Neuron (in vitro differentiated cells): ENCODE results near the gene PPP2R3A.
"Not testable (repeated sequence)": the region's sequence is repeated elsewhere in the genome, so short reads cannot be mapped to it uniquely, and the experiment has no call there.

Source experiments
- H2AFZ ChIP-seq: one replicate; pipeline ENCODE4 v1.6.1; 2013; ENCODE audit warnings: low read depth, mild to moderate bottlenecking, inconsistent platforms, low read length, moderate library complexity
- H3K27me3 ChIP-seq: one replicate; pipeline ENCODE4 v1.6.1; 2013; ENCODE audit warnings: low read length; ENCODE audit not compliant: insufficient read depth
- H3K36me3 ChIP-seq: one replicate; pipeline ENCODE4 v1.6.1; 2013; ENCODE audit warnings: low read length; ENCODE audit not compliant: insufficient read depth
- H3K4me1 ChIP-seq: one replicate; pipeline ENCODE4 v1.6.1; 2013; ENCODE audit warnings: low read length; ENCODE audit not compliant: insufficient read depth
- H3K4me3 ChIP-seq: 2 replicates; pipeline ENCODE4 v1.5.1; 2013; ENCODE audit warnings: mild to moderate bottlenecking, low read length, moderate library complexity
- H3K9me3 ChIP-seq: one replicate; pipeline ENCODE4 v1.6.1; 2013; ENCODE audit warnings: low read length

Gene PPP2R3A

DNA sequence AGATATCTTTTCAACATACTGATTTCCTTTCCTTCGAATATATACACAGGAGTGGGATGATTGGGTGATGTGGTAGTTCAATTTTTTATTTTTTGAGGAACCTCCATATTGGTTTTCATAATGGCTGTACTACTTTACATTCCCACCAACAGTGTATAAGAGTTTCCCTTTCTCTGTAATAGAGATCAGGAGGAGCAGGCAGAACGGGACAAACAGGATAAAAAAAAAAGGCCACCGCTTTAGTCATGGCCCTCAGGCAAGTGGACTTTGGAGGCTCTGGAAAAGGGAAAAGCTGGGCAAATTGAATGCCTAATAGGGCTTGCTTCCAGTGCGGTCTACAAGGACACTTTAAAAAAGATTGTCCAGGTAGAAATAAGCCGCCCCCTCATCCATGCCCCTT, 30.4 kb upstream of the PPP2R3A start:
- H3K9me3 ChIP-seq, H2AFZ ChIP-seq, H3K4me1 ChIP-seq, H3K4me3 ChIP-seq, H3K36me3 ChIP-seq, H3K27me3 ChIP-seq: not testable (repeated sequence)

DNA sequence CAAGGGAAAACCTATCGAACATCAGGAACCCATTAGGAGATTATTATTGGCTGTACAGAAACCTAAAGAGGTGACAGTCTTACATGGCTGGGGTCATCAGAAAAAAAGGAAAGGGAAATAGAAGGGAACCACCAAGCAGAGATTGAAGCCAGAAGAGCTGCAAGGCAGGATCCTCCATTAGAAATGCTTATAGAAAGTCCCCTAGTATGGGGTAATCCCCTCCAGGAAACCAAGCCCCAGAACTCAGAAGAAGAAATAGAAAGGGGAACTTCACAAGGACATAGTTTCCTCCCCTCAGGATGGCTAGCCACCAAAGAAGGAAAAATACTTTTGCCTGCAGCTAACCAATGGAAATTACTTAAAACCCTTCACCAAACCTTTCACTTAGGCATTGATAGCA, 27.8 kb upstream of the PPP2R3A start:
- not testable (repeated sequence) for H3K27me3 ChIP-seq, H2AFZ ChIP-seq, H3K4me1 ChIP-seq, H3K4me3 ChIP-seq, H3K9me3 ChIP-seq, H3K36me3 ChIP-seq

DNA sequence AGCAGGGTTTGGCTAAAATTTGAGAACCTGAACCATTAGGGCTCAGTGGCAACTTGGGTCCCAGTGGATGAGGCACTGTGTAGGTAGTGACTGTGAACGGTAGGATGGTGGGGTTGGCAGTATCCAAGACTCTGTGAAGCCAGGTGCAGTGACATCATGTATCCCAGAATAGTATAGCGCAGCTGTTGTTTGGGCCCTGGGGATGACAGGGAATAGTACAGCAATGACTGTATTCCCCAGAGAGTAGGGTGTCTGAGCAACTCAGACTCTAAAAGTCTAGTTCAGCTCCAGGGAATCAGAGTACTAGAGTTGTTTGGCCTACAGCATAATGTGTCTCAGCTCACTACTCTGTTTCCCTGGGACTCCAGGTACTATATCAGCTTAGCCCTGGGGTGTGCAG, 20.7 kb upstream of the PPP2R3A start:
- no peaks in the 10 kb centered on the region for H3K36me3 ChIP-seq
- no peak overlapping the region for H3K4me3 ChIP-seq
- H3K4me1 ChIP-seq = no peaks in the 10 kb centered on the region
- no peak overlapping the region for H2AFZ ChIP-seq
- H3K9me3 ChIP-seq = no peaks in the 10 kb centered on the region
- H3K27me3 ChIP-seq = no peaks in the 10 kb centered on the region

DNA sequence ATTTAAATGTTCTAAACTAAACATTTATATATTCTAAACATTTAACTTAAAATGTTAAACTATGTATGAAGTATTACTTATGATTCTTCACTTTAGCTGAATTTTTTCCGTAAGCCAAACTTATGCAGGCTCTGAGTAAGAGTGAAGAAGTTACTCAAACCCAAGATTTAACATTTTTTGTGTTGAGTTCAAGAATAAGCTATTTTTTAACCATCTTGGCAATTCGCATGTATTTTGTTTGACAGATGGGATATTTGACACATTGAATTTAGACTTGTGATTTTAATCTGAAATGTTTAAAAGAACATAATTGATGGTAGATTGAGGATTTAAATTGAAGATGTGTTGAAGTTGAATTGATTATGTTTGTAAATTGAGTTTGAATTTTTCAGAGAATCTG, 14.6 kb upstream of the PPP2R3A start:
- no peaks in the 10 kb centered on the region for H3K4me1 ChIP-seq
- H3K27me3 ChIP-seq = peaks cover 3% of the 10 kb centered on the region
- H3K9me3 ChIP-seq = no peaks in the 10 kb centered on the region
- no peaks in the 10 kb centered on the region for H3K36me3 ChIP-seq
- H3K4me3 ChIP-seq = no peak overlapping the region
- H2AFZ ChIP-seq = no peak overlapping the region

DNA sequence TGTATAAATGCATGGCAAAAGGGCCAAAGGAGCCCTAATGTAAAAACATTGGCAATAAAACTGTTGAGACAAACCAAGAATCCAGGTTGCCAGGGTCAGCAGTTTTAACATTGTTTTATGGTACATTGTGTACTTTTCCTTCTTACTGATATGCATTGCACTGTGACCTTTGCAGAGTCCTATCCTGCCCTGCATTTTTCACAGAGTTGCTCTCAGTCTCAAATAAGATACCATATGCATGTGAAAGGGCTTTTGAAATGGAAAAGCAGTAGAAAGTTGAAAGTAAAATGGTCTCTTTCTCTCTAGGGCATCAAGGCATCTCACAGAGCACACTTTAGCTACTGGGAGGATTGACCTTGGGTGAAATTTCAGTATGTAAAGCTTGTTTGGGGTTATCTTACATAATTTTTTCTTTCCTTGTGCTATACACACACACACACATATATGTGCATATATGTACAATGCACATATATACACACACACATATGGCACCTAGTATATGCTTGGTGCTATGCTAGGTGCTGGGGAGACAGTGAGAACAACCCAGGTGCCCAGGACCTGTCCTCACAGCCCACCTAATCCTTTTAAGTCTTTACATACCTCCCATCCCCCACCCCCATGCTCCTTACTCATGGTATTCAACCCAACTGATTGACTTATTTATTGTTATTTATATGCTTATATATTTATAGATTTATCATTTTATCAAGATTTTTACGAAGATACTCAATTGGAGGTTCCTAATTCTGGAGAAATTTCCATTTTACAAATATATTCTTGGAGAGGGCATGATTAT, 1.2 kb upstream of the PPP2R3A start:
- H3K27me3 ChIP-seq = no peaks in the 10 kb centered on the region

DNA sequence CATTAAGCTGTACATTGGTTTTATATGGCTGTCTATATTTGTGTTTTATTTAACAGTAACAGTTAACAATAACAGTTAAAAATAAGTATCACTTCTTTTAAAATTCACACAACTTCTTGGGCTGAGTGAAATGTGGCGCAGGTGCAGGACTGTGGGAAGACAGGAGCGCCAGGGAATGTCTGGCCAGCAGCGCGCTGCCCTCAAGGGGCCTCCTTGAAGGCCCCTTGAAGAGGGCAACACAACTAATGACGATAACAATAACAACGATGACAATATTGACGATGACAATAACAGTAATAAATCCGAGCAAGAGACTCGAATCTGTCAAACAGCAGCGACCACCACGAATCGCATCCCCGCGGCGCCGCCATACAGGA, 411 bp upstream of the PPP2R3A start:
- peaks cover 31% of the 10 kb centered on the region for H3K4me1 ChIP-seq
- H3K36me3 ChIP-seq = no peaks in the 10 kb centered on the region
- peaks cover 3% of the 10 kb centered on the region for H3K9me3 ChIP-seq
- H2AFZ ChIP-seq = peak overlapping the region; percentile 99
- peak overlapping the region; percentile 91 for H3K4me3 ChIP-seq
- no peaks in the 10 kb centered on the region for H3K27me3 ChIP-seq

More for the DNA sequence above, 1.2 kb upstream of the PPP2R3A start:
- H3K36me3 ChIP-seq = no peaks in the 10 kb centered on the region
- no peak overlapping the region for H2AFZ ChIP-seq
- H3K4me1 ChIP-seq = peaks cover 31% of the 10 kb centered on the region
- H3K4me3 ChIP-seq = no peak overlapping the region
- H3K9me3 ChIP-seq = peaks cover 3% of the 10 kb centered on the region

DNA sequence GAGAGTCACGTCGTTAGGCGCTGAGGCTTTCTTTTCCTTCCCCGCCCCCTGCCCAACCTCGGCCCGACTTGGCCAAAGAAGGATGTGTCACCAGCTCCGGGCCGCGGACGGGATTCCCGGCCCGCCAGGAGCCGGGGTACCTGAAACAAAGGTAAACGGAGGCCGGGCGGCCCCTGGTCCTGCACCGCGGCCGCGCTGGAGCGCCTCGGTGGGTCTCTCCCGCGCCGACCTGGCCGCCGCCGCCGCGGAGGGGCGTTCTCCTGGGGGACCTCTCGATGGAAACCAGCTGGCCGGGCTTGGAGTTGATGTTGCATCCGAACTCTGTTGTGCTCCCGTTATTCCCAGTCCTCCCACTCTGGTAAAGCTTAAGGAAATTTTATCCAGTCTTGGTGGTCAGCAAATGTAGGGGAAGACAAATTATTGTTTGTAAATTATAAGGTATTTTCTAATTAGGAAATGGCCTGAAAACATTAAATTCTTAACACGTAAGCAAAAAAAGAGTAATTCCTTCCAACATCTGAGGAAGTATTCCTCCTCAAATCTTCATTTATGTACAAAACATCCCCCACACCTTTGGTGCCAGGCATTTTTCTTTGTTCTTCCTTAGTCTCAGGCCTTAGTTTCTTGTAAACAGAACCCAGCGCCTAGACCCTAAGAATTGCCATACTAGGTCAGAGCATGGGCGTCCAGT, 888 bp downstream of the PPP2R3A start:
- H3K9me3 ChIP-seq = peaks cover 1% of the 10 kb centered on the region
- peak overlapping the region; percentile 91 for H3K4me3 ChIP-seq
- peaks cover 40% of the 10 kb centered on the region for H3K4me1 ChIP-seq
- H2AFZ ChIP-seq = peak overlapping the region; percentile 99
- H3K36me3 ChIP-seq = no peaks in the 10 kb centered on the region
- no peaks in the 10 kb centered on the region for H3K27me3 ChIP-seq

DNA sequence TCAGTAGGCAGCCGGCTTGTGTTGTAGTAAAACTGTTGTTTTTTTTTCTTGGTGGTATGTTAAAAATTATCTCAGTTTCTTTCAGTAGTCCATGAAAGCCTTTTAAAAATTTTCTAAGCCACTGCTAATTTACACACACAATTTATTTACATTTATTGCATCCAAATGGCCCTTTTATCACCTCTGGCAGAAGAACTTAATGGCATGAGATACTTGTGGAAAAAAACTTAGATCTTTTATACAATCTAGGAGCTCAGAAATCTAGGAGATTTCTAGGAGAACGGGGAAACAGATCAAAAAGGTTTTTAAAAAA, 1.4 kb downstream of the PPP2R3A start:
- Histone ChIP-seq H2AFZ (peak overlapping the region; percentile 99), H3K9me3 (no peaks in the 10 kb centered on the region), H3K27me3 (no peaks in the 10 kb centered on the region), H3K4me3 (peak overlapping the region; percentile 91), H3K4me1 (peaks cover 40% of the 10 kb centered on the region), H3K36me3 (no peaks in the 10 kb centered on the region)

DNA sequence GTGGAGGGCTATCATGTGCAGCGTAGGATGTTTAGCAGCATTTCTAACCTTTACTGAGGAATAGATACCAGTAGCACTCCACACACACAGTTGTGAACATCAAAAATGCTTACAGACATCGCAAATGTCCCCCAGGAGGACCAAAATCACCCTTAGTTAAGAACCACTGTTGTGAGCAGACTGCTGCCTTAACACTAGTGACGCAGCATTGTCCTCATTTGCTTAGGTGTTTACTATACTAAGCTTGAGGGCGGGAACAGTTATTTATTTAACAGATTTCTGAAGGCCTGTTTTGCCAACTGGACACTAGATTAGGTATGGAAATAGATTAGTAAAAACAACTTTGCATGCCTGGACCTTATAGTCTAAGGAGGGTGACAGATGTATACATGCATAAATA, 2.3 kb downstream of the PPP2R3A start:
- H2AFZ ChIP-seq = no peak overlapping the region
- H3K36me3 ChIP-seq = no peaks in the 10 kb centered on the region
- H3K4me1 ChIP-seq = peaks cover 40% of the 10 kb centered on the region
- H3K9me3 ChIP-seq = no peaks in the 10 kb centered on the region
- H3K4me3 ChIP-seq = peak overlapping the region; percentile 91
- H3K27me3 ChIP-seq = no peaks in the 10 kb centered on the region

DNA sequence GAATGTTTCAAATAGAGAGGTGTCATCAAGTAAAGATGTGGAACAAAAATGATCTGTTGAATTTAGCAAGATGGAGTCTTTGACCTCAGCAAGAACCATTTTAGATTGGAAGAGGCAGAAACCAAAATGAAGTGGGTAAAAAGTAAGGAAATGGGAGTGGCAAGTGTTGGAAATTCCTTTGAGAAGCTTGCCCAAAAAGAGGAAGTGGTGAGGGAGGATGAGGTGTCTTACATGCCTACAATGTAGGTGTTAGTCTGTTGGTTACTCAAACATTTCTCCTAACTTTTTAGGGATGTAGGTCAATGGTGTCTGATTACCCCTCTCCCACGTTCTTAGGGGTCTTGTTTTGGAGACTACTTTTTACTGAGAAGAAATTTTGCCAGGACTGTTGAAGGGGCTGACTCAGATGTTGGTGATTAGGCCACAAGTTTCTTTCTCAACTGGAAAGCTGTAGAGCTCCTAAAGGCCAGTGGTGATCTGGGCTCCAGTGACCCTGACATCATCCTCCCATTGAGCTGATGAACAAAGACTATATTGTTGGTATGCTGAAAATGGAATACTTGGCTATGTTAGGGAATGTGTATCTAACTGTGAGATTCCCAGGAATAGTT, 5.1 kb downstream of the PPP2R3A start:
- Histone ChIP-seq H3K9me3 (no peaks in the 10 kb centered on the region), H2AFZ (no peak overlapping the region), H3K36me3 (no peaks in the 10 kb centered on the region), H3K4me3 (no peak overlapping the region), H3K4me1 (peaks cover 36% of the 10 kb centered on the region), H3K27me3 (no peaks in the 10 kb centered on the region)

DNA sequence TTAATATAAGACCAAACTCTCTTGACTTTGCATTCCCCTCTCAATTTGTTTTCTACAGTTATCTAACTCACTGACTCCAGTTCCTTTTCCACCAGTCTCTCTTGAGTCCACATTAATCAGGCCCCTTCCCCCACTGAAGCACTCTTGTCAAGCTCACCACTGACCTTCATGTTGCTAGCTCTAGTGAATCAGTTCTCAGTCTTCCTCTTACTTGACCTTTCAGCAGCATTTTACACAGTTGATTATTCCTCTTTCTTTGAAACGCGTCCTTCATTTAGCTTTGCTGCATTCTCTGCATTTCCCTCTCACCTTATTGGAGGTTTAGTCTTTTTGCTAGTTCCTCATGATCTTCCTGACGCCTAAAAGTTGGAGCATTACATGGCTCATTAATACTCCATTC, 8.3 kb downstream of the PPP2R3A start:
- Histone ChIP-seq H3K9me3 (no peaks in the 10 kb centered on the region), H3K36me3 (no peaks in the 10 kb centered on the region), H3K4me1 (peaks cover 17% of the 10 kb centered on the region), H3K4me3 (no peak overlapping the region), H2AFZ (no peak overlapping the region), H3K27me3 (no peaks in the 10 kb centered on the region)

DNA sequence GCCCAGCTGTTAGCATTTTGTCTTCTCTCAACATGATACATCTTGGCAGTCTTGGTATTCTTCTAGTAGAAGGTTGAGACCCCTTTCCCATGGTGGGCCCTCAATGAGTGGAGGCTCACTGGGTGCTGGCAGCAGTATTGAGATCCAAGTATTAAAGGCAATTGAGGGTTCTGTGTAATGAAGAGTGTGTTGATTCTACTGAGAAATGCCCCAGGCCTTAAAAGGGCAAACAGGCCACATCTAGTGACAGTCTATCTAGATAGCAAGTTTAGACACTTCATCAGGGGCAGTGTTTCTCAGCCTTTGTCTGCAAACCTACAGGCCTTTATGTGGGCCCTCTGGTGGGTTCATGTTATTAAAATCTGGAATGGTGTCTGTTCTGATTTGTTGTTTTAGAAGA, 9.5 kb downstream of the PPP2R3A start:
- Histone ChIP-seq H3K36me3 (no peaks in the 10 kb centered on the region), H3K27me3 (no peaks in the 10 kb centered on the region), H3K4me3 (no peak overlapping the region), H3K9me3 (no peaks in the 10 kb centered on the region), H3K4me1 (peaks cover 17% of the 10 kb centered on the region), H2AFZ (no peak overlapping the region)

DNA sequence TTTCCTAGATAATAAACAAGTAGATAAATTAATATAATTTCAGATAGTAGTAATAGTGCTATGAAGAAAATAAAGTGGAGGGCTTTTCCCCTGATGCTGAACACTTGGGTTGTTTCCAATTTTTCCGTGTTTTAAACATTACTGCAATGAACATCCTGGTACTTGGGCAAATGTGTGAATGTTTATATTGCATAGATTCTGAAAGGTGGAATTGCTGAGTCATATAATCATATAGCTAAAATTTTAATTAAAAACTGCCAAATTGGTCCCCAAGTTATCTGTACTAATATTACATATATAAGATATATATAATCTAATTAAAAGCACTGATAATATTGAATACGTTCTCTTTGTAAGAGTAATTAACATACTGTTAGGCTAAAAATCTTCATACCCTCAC, 10.0 kb downstream of the PPP2R3A start:
- no peaks in the 10 kb centered on the region for H3K27me3 ChIP-seq

More for the DNA sequence above, 10.0 kb downstream of the PPP2R3A start:
- Histone ChIP-seq H2AFZ (no peak overlapping the region), H3K36me3 (no peaks in the 10 kb centered on the region), H3K4me1 (peaks cover 15% of the 10 kb centered on the region), H3K4me3 (no peak overlapping the region), H3K9me3 (no peaks in the 10 kb centered on the region)
